ENCODE results near the gene CEP85L.
A peak's percentile ranks its signal among the peaks of the same experiment; 100 is the strongest.

The CEP85L gene

DNA sequence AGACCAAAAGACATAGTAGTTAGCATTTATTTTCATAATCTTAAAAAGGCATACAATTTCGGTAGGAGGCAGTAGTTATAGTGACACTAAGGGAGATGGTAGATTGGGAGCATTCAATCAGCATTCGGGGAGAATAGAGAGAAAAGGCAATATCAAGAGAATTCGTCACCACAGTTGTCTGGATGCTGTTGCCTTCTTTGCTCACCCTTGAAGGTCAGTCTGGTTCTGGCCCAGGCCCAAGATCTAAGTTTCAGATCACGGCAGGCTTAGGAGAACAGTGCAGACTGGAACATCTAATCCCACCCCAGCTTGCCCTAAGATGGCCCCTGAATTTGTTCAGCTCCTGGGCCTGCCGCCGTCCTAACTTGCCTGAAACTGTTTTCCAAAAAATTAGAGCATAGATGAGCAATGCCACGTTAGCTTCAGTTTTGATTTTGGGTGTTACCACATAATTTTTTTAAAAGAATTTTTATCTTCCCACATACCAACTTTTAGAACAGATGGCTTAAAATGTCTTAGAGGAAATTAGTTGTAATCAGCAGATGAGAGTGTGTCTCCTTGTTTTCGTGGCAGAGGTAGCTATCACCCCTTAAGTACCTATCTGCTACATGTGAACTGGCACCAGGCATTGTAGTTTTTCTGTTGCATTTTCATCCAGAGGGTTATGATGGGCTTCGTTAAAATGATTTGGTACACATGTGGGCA, 8.3 kb upstream of the CEP85L start:
- DNase-seq: peak; percentile 81

GRCh38 chr6:118656847-118657451, 5.6 kb upstream of the CEP85L start:
- no peak for DNase-seq

DNA sequence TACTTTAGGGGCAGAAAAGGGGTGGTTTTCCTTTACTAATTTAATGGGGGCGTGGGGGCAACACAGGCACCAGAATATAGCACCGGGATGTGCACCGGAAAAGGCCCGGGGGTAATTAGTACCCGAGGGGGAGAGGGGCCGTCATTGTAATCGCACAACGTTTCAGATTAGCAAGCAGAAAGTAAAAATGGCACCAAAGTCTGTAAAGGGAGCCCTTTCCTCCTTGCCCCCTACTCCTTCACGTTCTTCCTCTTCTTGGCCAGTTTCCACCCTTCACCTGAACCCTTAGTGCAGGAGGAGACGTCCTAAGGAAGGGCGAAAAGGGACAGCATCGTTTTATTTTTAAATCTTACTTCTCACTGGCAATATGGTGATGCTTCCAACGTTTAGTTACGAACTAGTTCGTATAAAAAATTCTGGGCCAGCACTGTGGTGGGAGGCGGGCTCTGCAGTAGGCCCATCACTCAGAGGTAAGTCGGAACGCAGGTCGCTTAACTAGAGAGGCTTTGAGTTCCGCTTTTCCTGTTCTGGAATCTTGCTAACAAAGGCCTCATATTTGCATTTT, 742 bp upstream of the CEP85L start:
- DNase-seq: no peak

- peak; percentile 44 for DNase-seq
Measured at GRCh38 chr6:118650582-118651281, 659 bp downstream of the CEP85L start.

GRCh38 chr6:118649918-118650581, 1.3 kb downstream of the CEP85L start:
- no peak for DNase-seq

DNA sequence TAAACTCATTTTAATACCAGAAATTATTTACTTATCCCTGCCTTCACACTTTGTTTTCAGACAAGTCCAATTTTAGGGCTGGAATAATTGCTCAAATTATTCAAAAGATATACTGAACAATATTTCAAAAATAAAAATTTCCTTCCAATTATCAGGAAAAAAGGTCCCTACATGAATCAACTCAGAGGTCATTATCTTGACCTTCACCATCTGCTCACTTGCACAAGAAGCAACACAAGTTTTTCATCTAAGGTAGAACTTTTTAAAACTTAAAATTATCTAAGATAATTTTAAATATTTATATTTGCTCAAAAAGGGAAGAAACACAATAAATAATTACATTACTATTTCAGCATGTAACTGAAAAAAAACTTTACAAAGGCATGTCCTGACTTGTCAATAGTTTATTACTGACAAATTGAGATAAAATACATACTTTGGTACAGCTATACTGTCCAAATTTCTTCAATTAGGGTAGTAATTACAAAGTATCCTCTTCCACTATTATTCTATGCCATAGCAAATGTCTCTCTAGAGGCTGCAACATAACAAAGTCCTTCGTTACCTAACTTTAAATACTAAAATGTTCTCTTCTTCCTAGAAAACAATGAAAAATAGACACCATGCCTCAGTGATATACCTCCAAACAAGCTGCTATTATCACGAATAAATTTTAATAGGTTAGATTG, 2.4 kb downstream of the CEP85L start:
- no peak for DNase-seq

- DNase-seq: no peak
Measured at GRCh38 chr6:118646977-118647376, 4.4 kb downstream of the CEP85L start.

- no peak for DNase-seq
Measured at GRCh38 chr6:118645395-118645794, 6.0 kb downstream of the CEP85L start.

- DNase-seq: no peak
Measured at GRCh38 chr6:118644007-118644406, 7.4 kb downstream of the CEP85L start.

GRCh38 chr6:118641042-118641441, 10.3 kb downstream of the CEP85L start:
- DNase-seq: no peak

DNA sequence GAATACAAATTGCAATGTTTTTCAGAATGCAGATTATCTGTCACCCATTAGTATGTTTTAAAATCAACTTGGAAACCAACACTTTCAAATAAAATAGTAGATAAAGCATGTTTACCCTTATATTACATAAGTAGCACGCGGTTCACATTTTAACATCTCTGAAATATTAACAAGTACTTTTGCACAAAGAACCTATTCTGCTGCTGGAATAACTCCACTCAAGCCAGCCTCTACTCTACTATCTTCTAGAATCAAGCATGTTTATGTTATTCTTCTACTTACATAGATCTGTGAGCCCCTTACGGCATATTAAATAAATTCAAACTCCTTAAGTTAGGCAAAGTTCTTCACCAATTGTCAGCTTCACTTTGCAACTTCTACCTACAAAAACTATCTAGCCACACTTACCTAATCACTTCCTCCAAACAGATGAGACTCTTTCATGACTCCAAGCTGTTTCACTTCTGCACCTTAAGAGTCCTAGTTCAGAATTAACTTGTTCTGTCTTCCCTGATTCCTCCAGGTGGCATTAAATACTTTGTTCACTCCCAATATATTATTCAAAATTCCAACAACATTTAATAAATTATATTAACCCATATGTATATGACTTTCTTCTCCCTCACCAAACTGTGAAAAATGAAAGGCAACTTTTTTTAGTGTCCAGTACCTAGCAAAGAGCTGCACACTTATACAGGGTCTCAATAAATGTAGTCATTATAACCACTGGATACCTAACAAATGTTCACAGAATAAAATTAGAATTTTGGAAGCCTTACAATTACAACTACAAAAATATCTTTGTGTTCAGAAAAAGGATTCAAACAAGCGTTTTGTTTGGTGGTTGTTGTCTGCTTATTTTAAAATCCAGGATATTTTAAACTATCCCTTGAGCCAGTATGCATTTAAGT, 12.1 kb downstream of the CEP85L start:
- no peak for DNase-seq

DNA sequence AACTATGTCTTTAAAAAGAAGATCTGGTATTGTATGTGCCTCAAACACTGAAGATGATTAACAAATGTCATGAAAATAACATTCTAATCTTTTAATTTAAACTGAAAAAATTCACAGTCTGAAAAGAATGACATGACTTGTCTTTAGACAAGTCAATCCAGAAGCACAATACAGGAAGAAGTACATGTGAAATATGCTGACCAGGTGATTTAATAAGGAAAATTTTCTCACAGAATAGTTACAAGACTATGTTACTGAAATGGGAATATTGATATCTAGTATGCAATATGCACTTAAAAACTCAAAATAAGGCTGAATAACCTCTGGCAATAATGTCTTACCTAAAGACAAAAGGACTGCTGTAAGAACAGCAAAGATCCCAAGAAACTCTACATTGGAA, 13.1 kb downstream of the CEP85L start:
- DNase-seq: no peak

- no peak for DNase-seq
Measured at GRCh38 chr6:118635909-118636735, 15.3 kb downstream of the CEP85L start.

DNA sequence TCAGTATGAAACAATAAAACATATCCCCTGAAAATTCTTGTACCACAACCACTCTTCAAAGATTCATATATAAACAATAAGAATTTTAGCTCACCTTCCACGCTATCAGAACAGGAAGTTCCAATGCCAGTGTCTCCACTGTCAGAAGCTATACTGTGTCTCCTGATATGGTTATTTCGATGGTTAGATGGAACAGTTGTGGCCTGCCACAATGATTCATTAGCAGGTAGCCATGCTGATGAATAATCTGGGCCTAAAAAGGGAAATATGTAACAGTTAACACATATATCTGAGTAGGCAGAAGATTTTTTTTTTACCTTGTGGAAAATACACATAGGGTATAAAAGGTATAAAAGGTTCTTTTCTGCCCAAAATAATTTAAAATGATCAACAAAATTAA, 19.0 kb downstream of the CEP85L start:
- DNase-seq: no peak

DNA sequence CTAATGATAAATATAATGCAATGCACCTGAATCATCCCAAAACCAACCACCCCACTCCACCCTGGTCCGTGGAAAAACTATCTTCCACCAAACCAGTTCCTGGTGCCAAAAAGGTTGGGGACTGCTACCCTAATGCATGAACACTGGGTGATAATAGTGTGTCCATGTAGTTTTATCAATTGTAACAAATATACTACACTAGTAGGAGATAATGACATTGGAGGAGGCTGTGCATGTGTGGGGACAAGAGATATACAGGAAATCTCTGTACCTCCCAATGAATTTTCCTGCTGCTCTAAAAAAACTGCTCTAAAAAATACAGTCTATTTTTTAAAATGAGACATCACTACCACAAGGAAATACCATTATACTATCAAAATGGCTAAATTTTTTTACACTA, 20.5 kb downstream of the CEP85L start:
- no peak for DNase-seq

GRCh38 chr6:118630067-118630466, 21.3 kb downstream of the CEP85L start:
- DNase-seq: no peak

GRCh38 chr6:118627724-118628123, 23.7 kb downstream of the CEP85L start:
- no peak for DNase-seq

DNA sequence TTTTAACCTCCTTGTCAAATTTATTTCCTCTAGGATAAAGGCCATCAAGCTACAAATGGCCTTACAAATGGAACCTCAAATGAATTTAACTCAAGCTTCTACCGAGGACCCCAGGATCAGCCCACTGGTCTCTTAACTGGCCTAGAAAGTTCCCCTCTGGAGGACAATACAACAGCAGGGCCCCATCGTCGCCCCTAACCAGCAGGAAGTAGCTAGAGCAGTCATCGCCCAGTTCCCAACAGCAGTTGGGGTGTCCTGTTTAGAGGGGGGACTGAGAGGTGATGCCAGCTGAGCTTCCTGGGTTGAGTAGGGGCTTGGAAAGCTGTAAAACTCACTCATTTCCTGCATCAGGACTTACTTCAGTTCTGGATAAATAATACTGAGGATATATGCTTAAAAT, 25.6 kb downstream of the CEP85L start:
- no peak for DNase-seq

DNA sequence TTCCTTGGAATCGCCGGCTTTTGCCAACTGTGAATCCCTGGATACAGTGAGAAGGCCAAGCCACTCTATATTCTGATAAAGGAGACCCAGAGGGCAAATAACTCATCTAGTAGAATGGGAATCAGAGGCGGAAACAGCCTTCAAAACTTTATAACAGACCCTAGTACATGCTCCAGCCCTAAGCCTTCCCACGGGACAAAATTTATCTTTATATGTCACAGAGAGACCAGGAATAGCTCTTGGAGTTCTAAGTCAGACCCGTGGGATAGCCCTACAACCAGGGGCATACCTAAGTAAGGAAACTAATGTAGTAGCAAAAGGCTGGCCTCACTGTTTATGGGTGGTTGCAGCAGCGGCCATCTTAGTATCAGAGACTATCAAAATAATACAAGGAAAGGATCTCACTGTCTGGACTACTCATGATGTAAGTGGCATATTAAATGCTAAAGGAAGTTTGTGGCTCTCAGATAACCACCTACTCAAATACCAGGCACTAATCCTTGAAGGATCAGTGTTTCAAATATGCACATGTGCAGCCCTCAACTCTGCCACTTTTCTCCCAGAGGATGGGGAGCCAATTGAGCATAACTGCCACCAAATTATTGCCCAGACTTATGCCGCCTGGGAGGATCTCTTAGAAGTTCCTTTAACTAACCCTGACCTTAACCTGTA, 29.5 kb downstream of the CEP85L start:
- DNase-seq: no peak

DNA sequence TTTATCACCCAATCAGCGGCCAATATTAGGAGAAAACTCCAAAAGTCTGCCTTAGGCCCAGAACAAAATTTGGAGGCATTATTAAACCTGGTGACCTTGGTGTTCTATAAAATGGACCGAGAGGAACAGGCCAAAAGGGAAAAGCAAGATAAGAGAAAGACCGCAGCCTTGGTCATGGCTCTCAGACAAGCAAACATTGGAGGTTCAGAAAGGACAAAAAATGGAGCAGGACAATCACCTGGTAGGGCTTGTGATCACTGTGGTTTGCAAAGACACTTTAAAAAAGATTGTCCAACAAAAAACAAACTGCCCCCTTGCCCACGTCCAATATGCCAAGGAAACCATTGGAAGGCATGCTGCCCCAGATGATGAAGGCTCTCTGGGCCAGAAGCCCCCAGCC, 31.2 kb downstream of the CEP85L start:
- no peak for DNase-seq
